ENCODE measurements around the gene SETBP1. TPM values are rescaled to one million over a fixed set of nuclear protein-coding genes. Genes with fewer than 3 reads are reported as not detected.

Gene SETBP1
- total and polyA plus RNA-seq, 3 donors from 2014 or later: 6.2 to 34.7 (median 33.1) TPM

GRCh38 chr18:44651918-44652572 is 28.6 kb upstream of the SETBP1 start:
- WGBS, 2 donors: 89 to 94% methylated on average over 6 of the region's 6 CpGs
- Histone ChIP-seq H3K4me3 (no peak overlapping the region), H3K27me3 (no peaks in the 10 kb centered on the region), H3K27ac (no peak overlapping the region), H3K36me3 (ENCODE audit: low read depth, missing control alignments) (no peaks in the 10 kb centered on the region), H3K4me1 (no peaks in the 10 kb centered on the region), H3K9me3 (no peaks in the 10 kb centered on the region)
- TF ChIP-seq POLR2A (IDR thresholded peaks at IDR 0.05): no peak
- TF ChIP-seq, protein P1, sequence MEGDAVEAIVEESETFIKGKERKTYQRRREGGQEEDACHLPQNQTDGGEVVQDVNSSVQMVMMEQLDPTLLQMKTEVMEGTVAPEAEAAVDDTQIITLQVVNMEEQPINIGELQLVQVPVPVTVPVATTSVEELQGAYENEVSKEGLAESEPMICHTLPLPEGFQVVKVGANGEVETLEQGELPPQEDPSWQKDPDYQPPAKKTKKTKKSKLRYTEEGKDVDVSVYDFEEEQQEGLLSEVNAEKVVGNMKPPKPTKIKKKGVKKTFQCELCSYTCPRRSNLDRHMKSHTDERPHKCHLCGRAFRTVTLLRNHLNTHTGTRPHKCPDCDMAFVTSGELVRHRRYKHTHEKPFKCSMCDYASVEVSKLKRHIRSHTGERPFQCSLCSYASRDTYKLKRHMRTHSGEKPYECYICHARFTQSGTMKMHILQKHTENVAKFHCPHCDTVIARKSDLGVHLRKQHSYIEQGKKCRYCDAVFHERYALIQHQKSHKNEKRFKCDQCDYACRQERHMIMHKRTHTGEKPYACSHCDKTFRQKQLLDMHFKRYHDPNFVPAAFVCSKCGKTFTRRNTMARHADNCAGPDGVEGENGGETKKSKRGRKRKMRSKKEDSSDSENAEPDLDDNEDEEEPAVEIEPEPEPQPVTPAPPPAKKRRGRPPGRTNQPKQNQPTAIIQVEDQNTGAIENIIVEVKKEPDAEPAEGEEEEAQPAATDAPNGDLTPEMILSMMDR (IDR thresholded peaks at IDR 0.05): no peak
- no peak for DNase-seq
- intact Hi-C loops (cut with DNase I; ENCODE audit: low total_unique reads): no loop called here

GRCh38 chr18:44652722-44653121 is 28.0 kb upstream of the SETBP1 start:
- intact Hi-C loops (cut with DNase I; ENCODE audit: low total_unique reads): no loop called here
- H3K36me3 ChIP-seq (ENCODE audit: low read depth, missing control alignments): no peaks in the 10 kb centered on the region
- no peak for DNase-seq
- no peaks in the 10 kb centered on the region for H3K4me1 ChIP-seq
- H3K9me3 ChIP-seq: no peaks in the 10 kb centered on the region
- H3K27ac ChIP-seq: no peak overlapping the region
- 77 to 87% methylated on average over 4 of the region's 4 CpGs for WGBS, 2 donors
- no peak overlapping the region for H3K4me3 ChIP-seq
- no peaks in the 10 kb centered on the region for H3K27me3 ChIP-seq
- no peak for TF ChIP-seq POLR2A (IDR thresholded peaks at IDR 0.05)
- TF ChIP-seq, protein P1 (IDR thresholded peaks at IDR 0.05): no peak

DNA sequence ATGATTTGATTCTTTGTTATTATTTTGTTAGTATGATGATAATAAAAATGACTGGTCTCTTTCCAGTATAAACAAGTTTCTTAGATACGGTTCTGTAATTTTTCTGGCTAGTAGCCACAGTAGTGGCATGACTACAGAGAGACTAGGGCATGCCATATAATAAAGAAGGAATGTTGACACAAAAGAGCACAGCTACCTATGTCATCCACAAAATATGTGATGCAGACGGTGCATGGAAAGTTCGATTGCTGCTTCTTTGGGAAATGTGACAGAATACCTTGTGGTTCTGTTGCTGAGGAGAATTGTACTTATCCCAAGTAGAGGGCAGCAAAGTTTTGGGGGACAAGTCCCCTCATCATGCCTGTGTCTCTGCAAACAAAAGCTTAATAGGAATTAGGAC is 26.1 kb upstream of the SETBP1 start:
- intact Hi-C loops (cut with DNase I; ENCODE audit: low total_unique reads): no loop called here
- no peak for TF ChIP-seq POLR2A (IDR thresholded peaks at IDR 0.05)
- TF ChIP-seq, protein P1 (IDR thresholded peaks at IDR 0.05): no peak
- DNase-seq: no peak
- no peaks in the 10 kb centered on the region for H3K9me3 ChIP-seq
- no peaks in the 10 kb centered on the region for H3K36me3 ChIP-seq (ENCODE audit: low read depth, missing control alignments)
- no peak overlapping the region for H3K27ac ChIP-seq
- no peaks in the 10 kb centered on the region for H3K27me3 ChIP-seq
- H3K4me3 ChIP-seq: no peak overlapping the region
- 25 to 45% methylated on average over 3 of the region's 3 CpGs for WGBS, 2 donors
- H3K4me1 ChIP-seq: no peaks in the 10 kb centered on the region

DNA sequence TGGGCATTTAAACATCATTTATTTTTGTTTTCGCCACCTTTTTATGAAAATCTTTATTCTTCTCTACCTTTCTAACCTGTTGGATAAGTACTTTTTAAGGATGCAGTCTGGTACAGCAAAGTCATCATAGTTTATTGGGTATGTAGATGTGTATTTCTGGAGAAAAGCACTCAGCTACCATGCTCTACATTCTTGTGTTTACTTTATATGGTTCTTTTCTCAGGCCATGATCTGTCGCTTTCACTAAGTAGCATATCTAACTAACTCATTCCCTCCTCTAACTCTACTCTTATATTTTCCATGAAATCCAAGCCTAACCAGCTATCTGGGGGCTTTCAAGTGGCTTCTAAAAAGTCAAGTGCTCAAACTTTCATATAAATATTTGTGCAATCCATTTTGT is 25.3 kb upstream of the SETBP1 start:
- Histone ChIP-seq H3K9me3 (no peaks in the 10 kb centered on the region), H3K27ac (no peak overlapping the region), H3K4me1 (no peaks in the 10 kb centered on the region), H3K27me3 (no peaks in the 10 kb centered on the region), H3K36me3 (ENCODE audit: low read depth, missing control alignments) (no peaks in the 10 kb centered on the region), H3K4me3 (no peak overlapping the region)
- intact Hi-C loops (cut with DNase I; ENCODE audit: low total_unique reads): no loop called here
- 74 to 93% methylated on average over 2 of the region's 2 CpGs for WGBS, 2 donors
- no peak for DNase-seq
- TF ChIP-seq POLR2A (IDR thresholded peaks at IDR 0.05): no peak
- TF ChIP-seq, protein P1 (IDR thresholded peaks at IDR 0.05): no peak

DNA sequence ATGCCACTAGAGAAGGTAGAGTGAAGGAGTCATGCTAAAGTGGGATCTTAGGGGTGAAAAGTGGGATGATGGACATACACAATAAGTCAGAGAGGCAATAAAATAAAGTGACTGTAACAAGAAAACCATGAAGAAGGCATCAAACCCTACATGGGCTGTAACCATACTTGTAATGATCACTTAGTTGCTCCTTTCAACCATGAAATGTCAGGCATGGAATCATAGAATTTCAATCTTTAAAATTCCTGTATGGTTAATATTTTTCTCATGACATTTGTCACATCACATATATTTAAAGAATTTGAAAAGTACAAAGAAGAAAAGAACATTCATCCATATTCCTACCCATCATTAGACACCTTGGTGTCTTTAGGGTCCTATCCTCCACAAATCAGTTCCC is 20.9 kb upstream of the SETBP1 start:
- TF ChIP-seq, protein P1 (IDR thresholded peaks at IDR 0.05): no peak
- no peak for TF ChIP-seq POLR2A (IDR thresholded peaks at IDR 0.05)
- Histone ChIP-seq H3K27me3 (no peaks in the 10 kb centered on the region), H3K27ac (no peak overlapping the region), H3K36me3 (ENCODE audit: low read depth, missing control alignments) (no peaks in the 10 kb centered on the region), H3K4me1 (no peaks in the 10 kb centered on the region), H3K9me3 (no peaks in the 10 kb centered on the region), H3K4me3 (no peak overlapping the region)
- no peak for DNase-seq
- intact Hi-C loops (cut with DNase I; ENCODE audit: low total_unique reads): no loop called here
